GM23338 (cell line): ENCODE measurements around the gene FHIT. TPM values are rescaled to one million over a fixed set of nuclear protein-coding genes. Genes with fewer than 3 reads are reported as not detected.

Experiments
- ATAC-seq: fragments of 200-7000 bp; cut with Tn5 transposase; 3 replicates; pipeline ENCODE4 v1.9.1; 2020
- DNase-seq: peaks from one replicate; pipeline ENCODE4 v3.0.0-alpha.2; 2015; ENCODE audit warnings: low spot score
- H2AFZ ChIP-seq: fragments of 200-600 bp; sonication (generic); 2 replicates; pipeline ENCODE4 v1.8.0; 2016; ENCODE audit warnings: antibody characterized with exemption, mild to moderate bottlenecking, moderate library complexity
- H3F3A ChIP-seq: fragments of 200-600 bp; sonication (generic); replicated peaks from 2 replicates; pipeline ENCODE4 v1.8.0; 2017; ENCODE audit warnings: antibody characterized with exemption, mixed run types, low read depth
- H3K27ac ChIP-seq: fragments of 200-600 bp; sonication (generic); 2 replicates; pipeline ENCODE4 v1.6.1; 2016; ENCODE audit warnings: low read depth
- H3K27me3 ChIP-seq: fragments of 200-600 bp; sonication (generic); 2 replicates; pipeline ENCODE4 v1.8.0; 2016; ENCODE audit warnings: mild to moderate bottlenecking, mixed run types, moderate library complexity; ENCODE audit not compliant: insufficient read depth
- H3K36me3 ChIP-seq: fragments of 200-600 bp; sonication (generic); 2 replicates; pipeline ENCODE4 v1.8.0; 2016; ENCODE audit warnings: mild to moderate bottlenecking; ENCODE audit not compliant: insufficient read depth
- H3K4me1 ChIP-seq: fragments of 200-600 bp; sonication (generic); 2 replicates; pipeline ENCODE4 v1.8.0; 2016; ENCODE audit warnings: mild to moderate bottlenecking, moderate library complexity; ENCODE audit not compliant: insufficient read depth
- H3K4me2 ChIP-seq: fragments of 200-600 bp; sonication (generic); 2 replicates; pipeline ENCODE4 v1.7.1; 2017; ENCODE audit warnings: mixed run types
- H3K4me3 ChIP-seq: fragments of 200-600 bp; sonication (generic); 2 replicates; pipeline ENCODE4 v1.6.1; 2016; ENCODE audit warnings: mixed run types
- H3K79me2 ChIP-seq: fragments of 200-600 bp; sonication (generic); replicated peaks from 2 replicates; pipeline ENCODE4 v1.8.0; 2017; ENCODE audit warnings: mild to moderate bottlenecking; ENCODE audit not compliant: insufficient read depth
- H3K9me2 ChIP-seq: fragments of 200-600 bp; sonication (generic); 2 replicates; pipeline ENCODE4 v1.8.0; 2017; ENCODE audit not compliant: insufficient read depth
- H4K20me1 ChIP-seq: fragments of 200-600 bp; sonication (generic); replicated peaks from 2 replicates; pipeline ENCODE4 v1.8.0; 2017; ENCODE audit warnings: mild to moderate bottlenecking; ENCODE audit not compliant: insufficient read depth
- H3K27ac Mint-ChIP-seq: 2 replicates; pipeline ENCODE4 v1.8.0; 2020; ENCODE audit warnings: inconsistent platforms, mild to moderate bottlenecking, moderate library complexity, mixed read lengths
- H3K27me3 Mint-ChIP-seq: 3 replicates; pipeline ENCODE4 v1.8.0; 2022; ENCODE audit warnings: low read depth, mild to moderate bottlenecking, moderate library complexity, mixed read lengths, inconsistent platforms; ENCODE audit not compliant: insufficient read depth, poor library complexity
- H3K36me3 Mint-ChIP-seq: 3 replicates; pipeline ENCODE4 v1.8.0; 2021; ENCODE audit warnings: low read depth, mild to moderate bottlenecking, inconsistent platforms, moderate library complexity, mixed read lengths
- H3K4me1 Mint-ChIP-seq: 3 replicates; pipeline ENCODE4 v1.8.0; 2020; ENCODE audit warnings: mild to moderate bottlenecking, inconsistent platforms, mixed read lengths
- H3K4me3 Mint-ChIP-seq: 3 replicates; pipeline ENCODE4 v1.8.0; 2021; ENCODE audit warnings: moderate library complexity, mild to moderate bottlenecking, inconsistent platforms, mixed read lengths
- H3K9me3 Mint-ChIP-seq: 3 replicates; pipeline ENCODE4 v1.8.0; 2020; ENCODE audit warnings: moderate library complexity, mild to moderate bottlenecking, inconsistent platforms, mixed read lengths
- CREB1 ChIP-seq: fragments of 250-450 bp; sonication (Bioruptor Pico); IDR thresholded peaks from 2 replicates; pipeline ENCODE4 v1.5.0; 2020; ENCODE audit warnings: low read depth, mild to moderate bottlenecking, moderate library complexity
- EZH2 ChIP-seq: fragments of 200-600 bp; sonication (generic); IDR thresholded peaks from one replicate; pipeline ENCODE4 v1.8.0; 2017; ENCODE audit warnings: antibody characterized with exemption, mild to moderate bottlenecking, low read depth; ENCODE audit not compliant: unreplicated experiment
- EZH2phosphoT487 ChIP-seq: fragments of 200-600 bp; sonication (generic); IDR thresholded peaks from one replicate; pipeline ENCODE4 v1.8.1; 2018; ENCODE audit warnings: antibody characterized with exemption; ENCODE audit not compliant: unreplicated experiment
- JUNB ChIP-seq: IDR thresholded peaks from one replicate; pipeline ENCODE4 v1.6.1; 2016; ENCODE audit warnings: antibody characterized with exemption; ENCODE audit not compliant: unreplicated experiment
- POLR2AphosphoS5 ChIP-seq: IDR thresholded peaks from 2 replicates; pipeline ENCODE4 v1.6.1; 2016; ENCODE audit warnings: antibody characterized with exemption, low read depth
- ZNF114 ChIP-seq: fragments of 250-450 bp; sonication (Bioruptor Pico); IDR thresholded peaks from 2 replicates; pipeline ENCODE4 v1.5.0; 2020; ENCODE audit warnings: mild to moderate bottlenecking, moderate library complexity
- ZNF331 ChIP-seq: fragments of 250-450 bp; sonication (Bioruptor Pico); IDR thresholded peaks from 2 replicates; pipeline ENCODE4 v1.5.0; 2020; ENCODE audit warnings: low read depth, mild to moderate bottlenecking, moderate library complexity
- polyA plus RNA-seq: library from polyadenylated mRNA; unstranded; fragments of >200 nt; fragmentation: Nextera tagmentation; extraction: Ambion mirVana; gene quantifications from 2 replicates; pipeline ENCODE4 v1.2.1, GENCODE V29; 2016
- total RNA-seq: library from RNA; depleted of rRNA; stranded (reverse); fragments of >200 nt; shearing (Covaris generic); gene quantifications from 2 replicates; pipeline ENCODE4 v1.2.3, GENCODE V29; 2014
- TF ChIP-seq, protein P1 (sequence below): fragments of 250-450 bp; sonication (Bioruptor Pico); IDR thresholded peaks from 2 replicates; pipeline ENCODE4 v1.5.0; 2020; ENCODE audit warnings: mild to moderate bottlenecking, moderate library complexity
- TF ChIP-seq, protein P2 (sequence below), 2 experiments: fragments of 200-600 bp in 1 of 2; sonication (generic) in 1 of 2; conservative IDR thresholded peaks; 2 replicates each; pipeline versions ENCODE4 v1.5.1 to v1.6.1; 2016 to 2017; ENCODE audit warnings: antibody characterized with exemption in 2 of 2, low read depth in 2 of 2, mild to moderate bottlenecking in 2 of 2, moderate library complexity in 1 of 2
- TF ChIP-seq, protein P3 (sequence below): IDR thresholded peaks from one replicate; pipeline ENCODE4 v1.6.1; 2018; ENCODE audit warnings: antibody characterized with exemption; ENCODE audit not compliant: unreplicated experiment
- TF ChIP-seq, protein P4 (sequence below): IDR thresholded peaks from 2 replicates; pipeline ENCODE4 v1.6.1; 2016; ENCODE audit warnings: antibody characterized with exemption

FHIT gene
- total and polyA plus RNA-seq, 2 experiments from 2014 or later: 3.0 to 8.3 TPM

DNA sequence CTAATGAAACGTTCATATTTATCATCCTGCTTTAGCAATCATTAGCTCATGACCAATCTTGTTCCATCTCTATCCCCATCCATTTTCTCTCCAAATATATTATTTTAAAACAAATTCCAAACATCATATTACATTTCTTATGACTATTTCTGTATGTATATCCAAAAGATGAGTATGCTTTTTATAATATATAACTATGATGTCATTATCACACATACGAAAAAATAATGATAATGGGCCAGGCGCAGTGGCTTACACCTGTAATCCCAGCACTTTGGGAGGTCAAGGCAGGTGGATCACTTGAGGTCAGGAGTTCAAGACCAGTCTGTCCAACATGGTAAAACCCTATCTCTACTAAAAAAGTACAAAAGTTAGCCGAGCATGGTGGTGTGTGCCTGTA lies 280.4 kb downstream of the FHIT start:
- H4K20me1 ChIP-seq: no peaks in the 10 kb centered on the region
- no peak for DNase-seq
- H3K36me3 ChIP-seq: no peaks in the 10 kb centered on the region; the same call in none of the 2 replicates
- H3K36me3 Mint-ChIP-seq: peaks cover 22% of the 10 kb centered on the region
- no peak overlapping the region for H3K4me2 ChIP-seq
- H3K27me3 ChIP-seq: no peaks in the 10 kb centered on the region
- H3K4me3 ChIP-seq: no peak overlapping the region
- ATAC-seq: no peak
- no peaks in the 10 kb centered on the region for H3K27me3 Mint-ChIP-seq
- H3F3A ChIP-seq: no peaks in the 10 kb centered on the region
- TF ChIP-seq EZH2 (no peak), POLR2AphosphoS5 (no peak), ZNF331 (CRISPR knock-in tag) (no peak), JUNB (no peak), CREB1 (CRISPR knock-in tag) (no peak), ZNF114 (CRISPR knock-in tag) (no peak), EZH2phosphoT487 (no peak)
- TF ChIP-seq, protein P1, sequence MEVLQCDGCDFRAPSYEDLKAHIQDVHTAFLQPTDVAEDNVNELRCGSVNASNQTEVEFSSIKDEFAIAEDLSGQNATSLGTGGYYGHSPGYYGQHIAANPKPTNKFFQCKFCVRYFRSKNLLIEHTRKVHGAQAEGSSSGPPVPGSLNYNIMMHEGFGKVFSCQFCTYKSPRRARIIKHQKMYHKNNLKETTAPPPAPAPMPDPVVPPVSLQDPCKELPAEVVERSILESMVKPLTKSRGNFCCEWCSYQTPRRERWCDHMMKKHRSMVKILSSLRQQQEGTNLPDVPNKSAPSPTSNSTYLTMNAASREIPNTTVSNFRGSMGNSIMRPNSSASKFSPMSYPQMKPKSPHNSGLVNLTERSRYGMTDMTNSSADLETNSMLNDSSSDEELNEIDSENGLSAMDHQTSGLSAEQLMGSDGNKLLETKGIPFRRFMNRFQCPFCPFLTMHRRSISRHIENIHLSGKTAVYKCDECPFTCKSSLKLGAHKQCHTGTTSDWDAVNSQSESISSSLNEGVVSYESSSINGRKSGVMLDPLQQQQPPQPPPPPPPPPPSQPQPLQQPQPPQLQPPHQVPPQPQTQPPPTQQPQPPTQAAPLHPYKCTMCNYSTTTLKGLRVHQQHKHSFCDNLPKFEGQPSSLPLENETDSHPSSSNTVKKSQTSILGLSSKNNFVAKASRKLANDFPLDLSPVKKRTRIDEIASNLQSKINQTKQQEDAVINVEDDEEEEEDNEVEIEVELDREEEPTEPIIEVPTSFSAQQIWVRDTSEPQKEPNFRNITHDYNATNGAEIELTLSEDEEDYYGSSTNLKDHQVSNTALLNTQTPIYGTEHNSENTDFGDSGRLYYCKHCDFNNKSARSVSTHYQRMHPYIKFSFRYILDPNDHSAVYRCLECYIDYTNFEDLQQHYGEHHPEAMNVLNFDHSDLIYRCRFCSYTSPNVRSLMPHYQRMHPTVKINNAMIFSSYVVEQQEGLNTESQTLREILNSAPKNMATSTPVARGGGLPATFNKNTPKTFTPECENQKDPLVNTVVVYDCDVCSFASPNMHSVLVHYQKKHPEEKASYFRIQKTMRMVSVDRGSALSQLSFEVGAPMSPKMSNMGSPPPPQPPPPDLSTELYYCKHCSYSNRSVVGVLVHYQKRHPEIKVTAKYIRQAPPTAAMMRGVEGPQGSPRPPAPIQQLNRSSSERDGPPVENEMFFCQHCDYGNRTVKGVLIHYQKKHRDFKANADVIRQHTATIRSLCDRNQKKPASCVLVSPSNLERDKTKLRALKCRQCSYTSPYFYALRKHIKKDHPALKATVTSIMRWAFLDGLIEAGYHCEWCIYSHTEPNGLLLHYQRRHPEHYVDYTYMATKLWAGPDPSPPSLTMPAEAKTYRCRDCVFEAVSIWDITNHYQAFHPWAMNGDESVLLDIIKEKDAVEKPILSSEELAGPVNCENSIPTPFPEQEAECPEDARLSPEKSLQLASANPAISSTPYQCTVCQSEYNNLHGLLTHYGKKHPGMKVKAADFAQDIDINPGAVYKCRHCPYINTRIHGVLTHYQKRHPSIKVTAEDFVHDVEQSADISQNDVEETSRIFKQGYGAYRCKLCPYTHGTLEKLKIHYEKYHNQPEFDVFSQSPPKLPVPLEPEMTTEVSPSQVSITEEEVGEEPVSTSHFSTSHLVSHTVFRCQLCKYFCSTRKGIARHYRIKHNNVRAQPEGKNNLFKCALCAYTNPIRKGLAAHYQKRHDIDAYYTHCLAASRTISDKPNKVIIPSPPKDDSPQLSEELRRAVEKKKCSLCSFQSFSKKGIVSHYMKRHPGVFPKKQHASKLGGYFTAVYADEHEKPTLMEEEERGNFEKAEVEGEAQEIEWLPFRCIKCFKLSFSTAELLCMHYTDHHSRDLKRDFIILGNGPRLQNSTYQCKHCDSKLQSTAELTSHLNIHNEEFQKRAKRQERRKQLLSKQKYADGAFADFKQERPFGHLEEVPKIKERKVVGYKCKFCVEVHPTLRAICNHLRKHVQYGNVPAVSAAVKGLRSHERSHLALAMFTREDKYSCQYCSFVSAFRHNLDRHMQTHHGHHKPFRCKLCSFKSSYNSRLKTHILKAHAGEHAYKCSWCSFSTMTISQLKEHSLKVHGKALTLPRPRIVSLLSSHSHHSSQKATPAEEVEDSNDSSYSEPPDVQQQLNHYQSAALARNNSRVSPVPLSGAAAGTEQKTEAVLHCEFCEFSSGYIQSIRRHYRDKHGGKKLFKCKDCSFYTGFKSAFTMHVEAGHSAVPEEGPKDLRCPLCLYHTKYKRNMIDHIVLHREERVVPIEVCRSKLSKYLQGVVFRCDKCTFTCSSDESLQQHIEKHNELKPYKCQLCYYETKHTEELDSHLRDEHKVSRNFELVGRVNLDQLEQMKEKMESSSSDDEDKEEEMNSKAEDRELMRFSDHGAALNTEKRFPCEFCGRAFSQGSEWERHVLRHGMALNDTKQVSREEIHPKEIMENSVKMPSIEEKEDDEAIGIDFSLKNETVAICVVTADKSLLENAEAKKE: no peak
- TF ChIP-seq, protein P2, sequence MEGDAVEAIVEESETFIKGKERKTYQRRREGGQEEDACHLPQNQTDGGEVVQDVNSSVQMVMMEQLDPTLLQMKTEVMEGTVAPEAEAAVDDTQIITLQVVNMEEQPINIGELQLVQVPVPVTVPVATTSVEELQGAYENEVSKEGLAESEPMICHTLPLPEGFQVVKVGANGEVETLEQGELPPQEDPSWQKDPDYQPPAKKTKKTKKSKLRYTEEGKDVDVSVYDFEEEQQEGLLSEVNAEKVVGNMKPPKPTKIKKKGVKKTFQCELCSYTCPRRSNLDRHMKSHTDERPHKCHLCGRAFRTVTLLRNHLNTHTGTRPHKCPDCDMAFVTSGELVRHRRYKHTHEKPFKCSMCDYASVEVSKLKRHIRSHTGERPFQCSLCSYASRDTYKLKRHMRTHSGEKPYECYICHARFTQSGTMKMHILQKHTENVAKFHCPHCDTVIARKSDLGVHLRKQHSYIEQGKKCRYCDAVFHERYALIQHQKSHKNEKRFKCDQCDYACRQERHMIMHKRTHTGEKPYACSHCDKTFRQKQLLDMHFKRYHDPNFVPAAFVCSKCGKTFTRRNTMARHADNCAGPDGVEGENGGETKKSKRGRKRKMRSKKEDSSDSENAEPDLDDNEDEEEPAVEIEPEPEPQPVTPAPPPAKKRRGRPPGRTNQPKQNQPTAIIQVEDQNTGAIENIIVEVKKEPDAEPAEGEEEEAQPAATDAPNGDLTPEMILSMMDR (conservative IDR thresholded peaks at IDR 0.05; ENCODE audit: low read depth in 2 of 2): no peak
- TF ChIP-seq, protein P3, sequence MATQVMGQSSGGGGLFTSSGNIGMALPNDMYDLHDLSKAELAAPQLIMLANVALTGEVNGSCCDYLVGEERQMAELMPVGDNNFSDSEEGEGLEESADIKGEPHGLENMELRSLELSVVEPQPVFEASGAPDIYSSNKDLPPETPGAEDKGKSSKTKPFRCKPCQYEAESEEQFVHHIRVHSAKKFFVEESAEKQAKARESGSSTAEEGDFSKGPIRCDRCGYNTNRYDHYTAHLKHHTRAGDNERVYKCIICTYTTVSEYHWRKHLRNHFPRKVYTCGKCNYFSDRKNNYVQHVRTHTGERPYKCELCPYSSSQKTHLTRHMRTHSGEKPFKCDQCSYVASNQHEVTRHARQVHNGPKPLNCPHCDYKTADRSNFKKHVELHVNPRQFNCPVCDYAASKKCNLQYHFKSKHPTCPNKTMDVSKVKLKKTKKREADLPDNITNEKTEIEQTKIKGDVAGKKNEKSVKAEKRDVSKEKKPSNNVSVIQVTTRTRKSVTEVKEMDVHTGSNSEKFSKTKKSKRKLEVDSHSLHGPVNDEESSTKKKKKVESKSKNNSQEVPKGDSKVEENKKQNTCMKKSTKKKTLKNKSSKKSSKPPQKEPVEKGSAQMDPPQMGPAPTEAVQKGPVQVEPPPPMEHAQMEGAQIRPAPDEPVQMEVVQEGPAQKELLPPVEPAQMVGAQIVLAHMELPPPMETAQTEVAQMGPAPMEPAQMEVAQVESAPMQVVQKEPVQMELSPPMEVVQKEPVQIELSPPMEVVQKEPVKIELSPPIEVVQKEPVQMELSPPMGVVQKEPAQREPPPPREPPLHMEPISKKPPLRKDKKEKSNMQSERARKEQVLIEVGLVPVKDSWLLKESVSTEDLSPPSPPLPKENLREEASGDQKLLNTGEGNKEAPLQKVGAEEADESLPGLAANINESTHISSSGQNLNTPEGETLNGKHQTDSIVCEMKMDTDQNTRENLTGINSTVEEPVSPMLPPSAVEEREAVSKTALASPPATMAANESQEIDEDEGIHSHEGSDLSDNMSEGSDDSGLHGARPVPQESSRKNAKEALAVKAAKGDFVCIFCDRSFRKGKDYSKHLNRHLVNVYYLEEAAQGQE: no peak
- TF ChIP-seq, protein P4, sequence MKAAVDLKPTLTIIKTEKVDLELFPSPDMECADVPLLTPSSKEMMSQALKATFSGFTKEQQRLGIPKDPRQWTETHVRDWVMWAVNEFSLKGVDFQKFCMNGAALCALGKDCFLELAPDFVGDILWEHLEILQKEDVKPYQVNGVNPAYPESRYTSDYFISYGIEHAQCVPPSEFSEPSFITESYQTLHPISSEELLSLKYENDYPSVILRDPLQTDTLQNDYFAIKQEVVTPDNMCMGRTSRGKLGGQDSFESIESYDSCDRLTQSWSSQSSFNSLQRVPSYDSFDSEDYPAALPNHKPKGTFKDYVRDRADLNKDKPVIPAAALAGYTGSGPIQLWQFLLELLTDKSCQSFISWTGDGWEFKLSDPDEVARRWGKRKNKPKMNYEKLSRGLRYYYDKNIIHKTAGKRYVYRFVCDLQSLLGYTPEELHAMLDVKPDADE: no peak
- no peaks in the 10 kb centered on the region for H3K4me1 Mint-ChIP-seq
- H3K79me2 ChIP-seq: no peaks in the 10 kb centered on the region
- no peak overlapping the region for H3K27ac ChIP-seq
- no peak overlapping the region for H3K4me3 Mint-ChIP-seq
- H2AFZ ChIP-seq: no peak overlapping the region
- H3K27ac Mint-ChIP-seq: no peak overlapping the region
- peaks cover 21% of the 10 kb centered on the region for H3K9me3 Mint-ChIP-seq
- no peaks in the 10 kb centered on the region for H3K4me1 ChIP-seq
- no peaks in the 10 kb centered on the region for H3K9me2 ChIP-seq
